ENCODE data around the gene RNF26.

Gene RNF26

DNA sequence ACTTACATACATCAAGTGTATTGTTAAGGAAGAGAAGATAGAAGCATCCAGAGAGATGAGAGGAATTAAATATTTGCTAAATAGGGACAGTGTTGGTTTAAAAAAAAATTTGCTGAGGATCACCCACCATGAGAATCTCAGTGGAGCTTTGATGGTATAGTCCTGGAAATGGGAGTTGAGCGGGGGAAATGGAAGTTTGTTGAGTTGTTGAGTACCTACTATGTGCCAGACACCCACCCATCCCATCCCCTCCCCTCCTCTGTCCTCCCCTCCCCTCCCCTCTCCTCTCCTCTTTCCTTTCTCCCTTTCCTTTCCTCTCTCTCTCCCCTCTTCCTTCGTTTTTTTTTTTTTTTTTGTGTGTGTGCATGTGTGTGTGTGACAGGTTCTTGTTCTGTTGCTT lies 16.9 kb downstream of the RNF26 start:
- no peak for DNase-seq (ENCODE audit: low read depth in 1 of 2, low spot score in 1 of 2)

DNA sequence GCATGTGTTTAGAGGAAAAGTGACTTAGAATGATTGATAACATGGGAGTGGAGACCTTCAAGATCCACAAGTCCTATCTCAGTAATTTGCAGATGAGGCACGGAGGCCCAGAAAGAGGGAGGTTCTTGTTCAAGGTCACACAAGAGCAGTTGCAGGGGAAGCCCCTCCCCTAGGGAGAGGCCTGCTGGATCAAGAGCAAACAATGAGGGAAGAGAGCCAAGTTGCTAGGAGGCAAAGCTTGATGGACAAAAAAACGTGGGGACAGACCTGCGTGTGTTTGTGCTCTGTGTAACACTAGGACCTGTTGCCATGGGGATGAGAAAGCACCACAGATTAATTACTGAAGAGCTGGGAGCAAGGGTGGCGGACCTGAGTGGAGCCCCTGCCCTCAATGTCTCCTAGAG lies 18.5 kb downstream of the RNF26 start:
- no peak for DNase-seq (ENCODE audit: low read depth in 1 of 2, low spot score in 1 of 2)

- no peak for DNase-seq (ENCODE audit: low read depth in 1 of 2, low spot score in 1 of 2)
These were observed 20.9 kb downstream of the RNF26 start for GRCh38 chr11:119355091-119355843.

GRCh38 chr11:119356349-119357031 lies 22.2 kb downstream of the RNF26 start:
- peak; percentile 42 to 56 for DNase-seq (ENCODE audit: low read depth in 1 of 2, low spot score in 1 of 2)

- no peak for DNase-seq (ENCODE audit: low read depth in 1 of 2, low spot score in 1 of 2)
These were observed 22.7 kb downstream of the RNF26 start for GRCh38 chr11:119357074-119357473.

GRCh38 chr11:119359365-119360214 lies 25.3 kb downstream of the RNF26 start:
- DNase-seq (ENCODE audit: low read depth in 1 of 2, low spot score in 1 of 2) = no peak

DNA sequence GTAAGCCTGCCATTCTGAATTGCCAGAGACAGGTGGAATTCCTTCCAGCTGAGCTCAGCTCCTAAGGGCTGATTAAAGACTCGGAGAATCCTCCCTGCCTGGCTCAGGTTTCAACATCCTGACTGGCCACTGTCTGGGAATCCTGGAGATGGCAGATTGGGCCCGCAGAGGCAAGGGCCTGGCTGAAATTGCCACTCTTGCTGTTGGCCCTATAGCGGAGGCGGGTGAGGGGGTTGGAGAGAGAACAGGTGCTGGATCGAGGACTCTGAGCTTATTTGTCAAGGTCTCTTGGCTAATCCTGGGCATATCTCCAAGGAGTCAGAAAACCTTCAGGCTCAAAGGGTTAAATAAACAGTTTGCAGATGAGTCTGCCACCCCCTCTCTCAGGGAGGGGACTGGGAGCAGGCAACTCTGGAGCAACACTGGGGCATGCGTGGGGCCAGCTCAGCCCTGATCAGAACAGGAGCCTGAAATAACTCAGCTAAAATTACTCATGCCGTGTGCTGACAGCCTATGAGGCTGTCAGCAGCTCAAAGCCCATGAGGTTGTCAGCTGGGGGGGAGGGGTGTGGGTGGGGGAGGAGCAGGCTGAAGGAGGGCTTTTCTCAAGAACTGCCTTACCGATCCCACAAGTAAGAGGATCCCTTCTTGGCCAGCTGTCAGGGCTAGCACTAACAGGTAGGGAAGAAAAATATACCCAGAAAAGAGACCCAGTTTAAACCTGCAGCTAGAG lies 26.9 kb downstream of the RNF26 start:
- DNase-seq (ENCODE audit: low read depth in 1 of 2, low spot score in 1 of 2) = no peak

- no peak for DNase-seq (ENCODE audit: low read depth in 1 of 2, low spot score in 1 of 2)
These were observed 27.8 kb downstream of the RNF26 start for GRCh38 chr11:119361941-119362725.

DNA sequence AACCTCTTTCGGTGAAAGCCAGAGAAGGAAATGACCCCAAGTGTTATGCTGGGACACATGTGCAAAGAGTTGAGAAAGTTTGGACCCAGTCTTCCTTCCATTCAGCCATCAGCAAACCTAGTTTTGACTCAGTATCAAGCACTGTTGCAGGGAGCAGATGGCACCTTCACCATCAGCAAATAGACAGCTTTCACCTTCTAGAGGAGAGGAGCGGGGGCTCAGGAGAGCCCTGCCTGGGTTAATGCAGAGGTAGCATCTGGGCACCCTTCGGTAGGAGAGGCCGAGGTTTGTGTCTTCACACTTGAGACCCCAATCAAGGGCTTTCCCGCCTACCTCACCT lies 28.4 kb downstream of the RNF26 start:
- DNase-seq (ENCODE audit: low read depth in 1 of 2, low spot score in 1 of 2) = no peak

- no peak for DNase-seq (ENCODE audit: low read depth in 1 of 2, low spot score in 1 of 2)
These were observed 28.9 kb downstream of the RNF26 start for GRCh38 chr11:119363081-119363850.

DNA sequence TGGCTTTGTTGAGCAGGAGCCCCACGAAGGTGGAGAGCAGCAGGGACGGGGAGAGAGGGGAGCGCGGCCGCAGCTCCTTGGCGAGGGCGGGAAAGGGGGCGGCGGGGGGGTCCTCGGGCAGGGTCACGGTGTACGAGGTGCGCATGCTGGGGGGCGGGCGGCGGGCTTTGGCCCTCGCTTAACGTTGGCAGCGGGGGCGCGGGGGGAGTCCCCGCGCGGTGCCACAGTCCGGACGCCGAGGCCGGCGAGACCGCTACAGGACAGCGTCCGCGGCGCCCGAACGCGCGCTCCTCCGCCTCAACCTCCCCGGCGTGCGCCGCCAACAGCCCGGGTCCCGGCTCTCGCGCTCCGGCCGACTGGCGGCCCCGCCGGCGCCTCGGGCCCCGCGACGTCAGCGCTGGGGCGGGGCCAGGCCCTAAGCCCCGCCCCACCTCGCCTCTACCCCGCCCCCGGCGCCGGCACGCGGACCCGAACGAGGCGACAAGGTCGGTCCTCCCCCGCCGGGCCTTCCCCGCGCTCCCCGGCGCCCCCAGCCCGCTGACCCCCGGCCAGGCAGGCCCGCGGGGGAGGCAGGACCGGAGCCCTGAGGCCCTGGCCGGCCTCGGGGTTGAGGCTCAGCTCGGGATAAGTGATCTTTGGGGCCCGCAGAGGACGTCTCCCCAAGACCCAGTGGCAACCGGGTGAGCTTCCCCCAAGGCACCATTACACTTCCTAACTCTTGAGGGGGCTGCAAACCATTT lies 29.7 kb downstream of the RNF26 start:
- DNase-seq (ENCODE audit: low read depth in 1 of 2, low spot score in 1 of 2) = peak; percentile 25 to 56

GRCh38 chr11:119365071-119365591 lies 30.8 kb downstream of the RNF26 start:
- no peak for DNase-seq (ENCODE audit: low read depth in 1 of 2, low spot score in 1 of 2)

GRCh38 chr11:119366690-119367620 lies 32.6 kb downstream of the RNF26 start:
- no peak for DNase-seq (ENCODE audit: low read depth in 1 of 2, low spot score in 1 of 2)

GRCh38 chr11:119367661-119368120 lies 33.4 kb downstream of the RNF26 start:
- DNase-seq (ENCODE audit: low read depth in 1 of 2, low spot score in 1 of 2) = no peak

GRCh38 chr11:119368121-119369034 lies 34.1 kb downstream of the RNF26 start:
- no peak for DNase-seq (ENCODE audit: low read depth in 1 of 2, low spot score in 1 of 2)

DNA sequence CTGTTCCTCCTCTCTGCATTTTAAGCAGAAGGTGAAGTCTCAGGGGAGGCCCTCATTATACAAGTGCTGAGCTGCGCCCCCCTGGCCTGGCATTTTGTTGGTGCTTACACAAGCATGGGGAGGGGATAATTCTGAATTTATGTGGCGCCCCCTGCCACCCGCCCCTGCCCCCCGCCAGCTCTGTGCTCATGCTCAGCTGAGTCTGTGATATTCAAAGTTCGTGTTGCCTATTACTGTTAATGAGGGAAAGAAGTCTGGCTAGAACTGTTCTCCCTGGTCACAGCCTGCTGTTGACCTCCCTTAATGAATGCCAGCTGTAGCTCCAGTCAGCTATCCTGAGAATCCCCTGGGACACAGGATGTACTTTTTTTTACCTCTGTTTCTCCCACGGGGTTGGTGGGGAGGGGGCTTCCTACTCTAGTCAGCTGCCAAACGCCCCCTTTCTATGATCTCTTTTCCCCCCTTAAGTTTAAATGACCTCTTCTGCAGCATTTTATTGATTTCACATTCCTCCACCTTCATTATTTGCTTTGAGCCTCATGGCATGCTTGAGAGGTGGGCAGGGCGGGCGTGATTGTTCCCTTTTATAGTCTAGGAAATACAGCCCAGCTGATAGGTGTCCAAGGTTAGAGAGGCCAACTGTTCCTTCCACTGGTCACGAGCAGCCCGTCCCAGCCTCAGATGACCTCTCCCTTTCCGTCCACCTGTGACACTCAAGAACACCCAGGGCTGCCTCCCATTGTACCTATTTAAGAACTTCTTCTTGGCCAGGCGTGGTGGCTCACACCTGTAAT lies 35.0 kb downstream of the RNF26 start:
- DNase-seq (ENCODE audit: low read depth in 1 of 2, low spot score in 1 of 2) = no peak
